Iris pigment epithelial cell (primary cell): Measurements from ENCODE around the gene TNFAIP8.

Source experiments
- DNase-seq: peaks from one replicate; pipeline ENCODE4 v3.0.0-alpha.2; 2011; ENCODE audit warnings: low read depth

The TNFAIP8 gene

DNA sequence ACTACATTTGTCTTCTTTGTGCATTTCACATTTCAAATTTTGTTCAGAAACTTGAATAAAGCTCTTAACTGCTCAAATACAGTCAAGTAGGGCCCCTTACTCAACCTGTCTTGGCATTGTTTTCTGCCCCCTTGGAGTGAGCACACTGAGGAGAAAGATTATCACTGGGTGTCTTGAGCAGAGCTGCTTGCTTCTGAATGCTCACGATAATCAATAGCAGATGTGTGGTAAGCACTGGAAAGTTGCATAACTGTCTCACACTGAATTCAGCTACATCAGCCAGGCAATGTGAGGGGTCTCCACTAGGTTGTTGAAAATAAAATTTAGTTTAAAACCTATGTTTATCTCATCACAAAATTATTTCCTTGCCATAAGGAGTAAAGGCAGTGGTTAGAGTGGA, 7.8 kb upstream of the TNFAIP8 start:
- peak; percentile 62 for DNase-seq

DNA sequence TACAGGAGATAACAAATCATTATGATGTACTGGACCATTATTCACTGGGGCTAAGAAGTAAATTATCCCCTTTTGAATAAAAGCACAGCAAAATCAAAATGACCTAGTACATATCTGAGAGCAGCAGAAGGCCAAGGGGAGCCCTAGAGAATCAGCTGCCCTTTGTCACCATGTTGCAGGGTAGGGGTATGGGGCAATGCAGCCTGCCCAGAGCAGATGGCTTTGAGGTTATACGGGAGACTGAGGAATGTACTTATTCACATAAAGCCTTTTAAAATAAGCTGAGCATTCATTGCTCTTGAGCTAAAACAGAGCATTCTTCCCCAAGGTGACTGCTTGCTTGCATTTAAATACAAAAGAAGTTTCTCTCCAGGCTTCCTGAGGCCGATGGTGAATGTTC, 2.6 kb upstream of the TNFAIP8 start:
- DNase-seq, result no peak

DNA sequence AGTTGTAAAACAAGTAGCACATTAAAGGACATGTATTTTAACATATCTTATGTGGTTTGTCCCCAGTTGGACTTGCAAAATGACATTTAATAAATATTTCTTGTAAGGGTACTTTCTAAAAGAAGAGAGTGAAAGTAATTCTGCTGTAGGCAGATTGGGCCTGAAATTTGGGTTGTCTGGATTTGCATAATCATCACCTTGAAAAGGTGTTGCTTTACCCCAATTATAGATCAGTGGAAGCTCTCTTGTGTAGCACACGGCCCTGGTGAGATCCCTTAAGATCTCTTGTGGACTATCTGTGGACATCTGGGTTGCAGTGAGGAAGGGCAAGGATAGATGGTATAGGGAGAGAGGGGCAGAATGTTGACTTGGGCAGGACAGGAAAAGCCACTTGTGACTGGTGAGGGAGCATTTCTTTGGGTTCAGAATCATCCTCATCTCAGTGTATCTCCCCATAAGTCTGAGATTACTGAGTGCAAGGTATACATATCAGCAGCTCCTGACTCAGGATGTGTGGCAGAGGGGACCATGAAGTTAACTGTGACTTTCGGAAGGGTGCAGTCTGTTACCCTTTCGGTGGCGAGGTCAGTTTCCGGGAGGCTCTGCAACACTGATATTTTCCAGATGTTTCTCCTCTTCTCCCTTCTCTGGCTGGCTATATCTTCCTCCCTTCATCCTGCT, 2.0 kb upstream of the TNFAIP8 start:
- no peak for DNase-seq

DNA sequence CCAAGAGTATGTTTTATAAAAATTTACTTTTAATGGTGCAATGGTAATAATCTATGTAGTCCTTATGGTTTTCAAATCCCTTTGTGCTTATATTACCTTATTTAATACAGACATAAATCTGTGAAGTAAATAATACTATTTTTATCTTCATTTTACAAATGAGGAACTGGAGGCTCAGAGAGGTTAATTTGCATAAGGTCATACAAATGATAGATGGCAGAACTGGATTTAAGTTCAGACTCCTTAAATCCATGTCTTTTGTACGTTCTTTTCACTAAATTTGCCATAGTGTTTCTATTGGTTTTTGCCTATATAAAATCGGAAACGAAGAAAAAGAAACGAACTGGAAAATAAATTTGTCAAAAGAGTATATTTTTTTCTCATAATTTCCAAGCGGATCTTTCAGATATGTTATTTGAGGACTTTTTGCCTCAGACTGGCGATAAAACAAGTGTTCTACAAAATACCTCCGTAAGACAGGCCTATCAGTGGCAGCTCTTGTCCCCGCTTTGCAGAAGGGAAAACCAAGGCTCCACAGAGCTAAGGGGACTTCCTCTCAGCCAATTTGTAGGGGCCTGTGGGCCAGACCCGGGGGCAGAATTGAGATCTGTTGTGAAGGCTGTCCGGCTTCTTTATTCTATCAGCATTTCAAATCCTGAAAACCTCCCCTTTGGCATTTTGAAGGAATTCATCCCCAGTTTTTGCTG, 1.1 kb upstream of the TNFAIP8 start:
- no peak for DNase-seq

DNA sequence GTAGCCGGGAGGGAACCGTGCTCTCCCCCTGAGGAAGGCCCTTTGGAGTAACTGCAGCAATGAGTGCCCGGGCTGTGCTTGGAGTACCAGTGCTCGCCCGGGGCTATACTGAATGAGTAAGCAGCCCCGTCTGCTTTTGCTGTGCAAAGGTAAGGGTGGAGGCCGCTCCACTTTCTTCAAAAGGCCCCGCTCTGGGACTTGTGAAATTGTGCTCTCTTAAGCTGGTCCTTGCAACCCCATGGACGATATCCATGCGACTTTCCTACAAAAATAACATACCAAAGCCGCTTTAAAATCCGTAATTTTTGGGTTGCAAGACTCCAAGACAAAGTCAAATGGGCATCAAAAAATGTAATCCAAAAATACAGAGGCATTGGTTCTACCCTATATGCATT, 578 bp upstream of the TNFAIP8 start:
- DNase-seq, result no peak

DNA sequence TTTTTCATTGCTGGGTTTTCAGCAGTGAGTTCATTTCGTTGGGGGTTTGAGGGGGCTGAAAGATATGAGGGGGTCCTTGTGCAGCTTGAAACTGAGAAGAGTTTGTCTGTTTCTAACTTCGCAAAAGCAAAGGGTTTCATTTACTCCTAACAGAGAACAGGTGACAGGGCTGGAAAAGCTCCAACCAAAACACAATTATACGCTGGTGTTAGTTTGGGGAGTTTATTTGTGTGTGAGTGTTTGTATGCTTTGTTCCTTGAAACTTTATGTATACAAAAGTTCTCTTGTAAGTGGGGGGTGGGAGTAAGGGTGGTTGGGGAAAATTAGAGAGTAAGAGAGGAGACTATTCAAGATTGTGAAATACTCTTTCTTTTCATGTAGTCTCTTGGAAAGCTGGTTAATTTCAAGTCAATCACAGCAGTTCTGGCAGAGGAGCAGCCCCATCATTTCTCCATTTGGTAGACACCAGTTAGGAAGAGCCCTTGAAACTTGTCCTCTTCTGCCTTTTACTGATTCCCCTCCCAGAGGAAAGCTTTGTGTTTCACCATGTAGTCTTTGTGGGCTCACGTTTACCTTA, 881 bp downstream of the TNFAIP8 start:
- DNase-seq, result peak; percentile 16

DNA sequence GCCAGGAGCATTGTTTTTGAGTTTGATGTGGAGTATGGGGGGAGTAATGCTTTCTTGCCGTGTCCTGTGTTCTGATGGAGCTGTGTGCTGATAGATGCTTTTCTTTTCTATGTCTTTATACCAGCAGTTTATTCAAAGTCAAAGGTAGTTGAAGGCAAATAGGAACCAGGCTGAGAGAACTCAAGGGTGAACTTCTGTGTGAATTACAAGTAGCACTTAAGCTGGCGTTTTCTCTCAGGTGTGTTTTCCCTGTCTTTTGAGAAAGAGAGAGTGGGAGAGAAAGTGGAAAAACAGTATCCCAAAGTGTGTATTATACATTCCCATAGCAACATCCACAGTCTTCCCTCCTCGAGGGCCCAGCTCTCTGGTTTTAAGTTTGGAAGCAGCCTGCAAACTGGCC, 1.5 kb downstream of the TNFAIP8 start:
- DNase-seq, result no peak

DNA sequence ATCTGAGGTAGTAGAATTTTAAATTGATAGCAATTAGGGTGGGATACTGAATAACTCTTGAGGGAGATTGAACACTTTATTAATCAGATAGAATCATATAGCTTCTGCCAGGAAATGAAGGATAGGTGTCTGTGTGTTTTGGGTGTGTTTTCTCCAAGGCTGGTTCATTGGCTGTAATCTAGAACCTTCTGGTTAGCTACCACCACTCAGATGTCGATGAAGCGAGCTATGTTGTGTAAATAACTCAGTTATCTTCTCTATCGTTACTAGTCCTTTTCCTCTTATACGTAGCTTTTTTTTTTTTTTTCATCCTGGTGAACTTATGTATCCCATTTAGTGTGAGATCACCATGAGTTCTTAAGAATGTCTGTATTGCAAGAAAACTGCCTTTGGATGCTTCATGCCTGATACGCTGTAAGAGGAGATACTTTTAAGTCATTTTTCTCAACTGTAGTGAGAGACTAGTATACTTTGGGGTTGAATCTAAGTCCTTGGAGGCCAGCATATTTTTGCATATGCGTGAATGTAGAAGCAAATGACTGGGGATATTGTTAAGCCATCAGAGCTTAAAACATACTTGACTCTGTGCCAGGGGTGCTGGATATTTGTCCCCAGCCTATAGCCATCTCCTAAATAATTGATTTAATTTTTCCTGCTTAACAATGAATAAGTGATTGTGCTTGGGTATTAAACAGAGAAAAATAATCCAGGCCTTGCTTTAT, 2.1 kb downstream of the TNFAIP8 start:
- DNase-seq, result no peak

DNA sequence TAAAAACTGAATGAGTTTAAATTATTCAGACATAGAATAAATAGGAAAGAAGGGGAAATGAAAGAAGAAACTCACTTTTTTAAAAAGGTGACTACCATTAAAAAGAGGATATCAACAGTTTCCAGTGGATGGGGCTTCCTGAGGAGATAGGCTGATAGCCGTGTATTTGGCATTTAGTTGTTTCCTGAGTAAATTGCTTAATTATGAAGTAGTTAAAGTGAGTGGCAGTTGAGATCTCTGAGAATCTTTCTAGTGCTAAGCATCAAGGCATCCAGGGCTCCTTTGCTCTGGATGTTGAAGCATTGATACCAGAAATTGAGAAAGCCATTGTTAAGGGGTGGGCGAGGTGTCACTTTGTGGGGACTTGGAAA, 2.7 kb downstream of the TNFAIP8 start:
- DNase-seq, result no peak

DNA sequence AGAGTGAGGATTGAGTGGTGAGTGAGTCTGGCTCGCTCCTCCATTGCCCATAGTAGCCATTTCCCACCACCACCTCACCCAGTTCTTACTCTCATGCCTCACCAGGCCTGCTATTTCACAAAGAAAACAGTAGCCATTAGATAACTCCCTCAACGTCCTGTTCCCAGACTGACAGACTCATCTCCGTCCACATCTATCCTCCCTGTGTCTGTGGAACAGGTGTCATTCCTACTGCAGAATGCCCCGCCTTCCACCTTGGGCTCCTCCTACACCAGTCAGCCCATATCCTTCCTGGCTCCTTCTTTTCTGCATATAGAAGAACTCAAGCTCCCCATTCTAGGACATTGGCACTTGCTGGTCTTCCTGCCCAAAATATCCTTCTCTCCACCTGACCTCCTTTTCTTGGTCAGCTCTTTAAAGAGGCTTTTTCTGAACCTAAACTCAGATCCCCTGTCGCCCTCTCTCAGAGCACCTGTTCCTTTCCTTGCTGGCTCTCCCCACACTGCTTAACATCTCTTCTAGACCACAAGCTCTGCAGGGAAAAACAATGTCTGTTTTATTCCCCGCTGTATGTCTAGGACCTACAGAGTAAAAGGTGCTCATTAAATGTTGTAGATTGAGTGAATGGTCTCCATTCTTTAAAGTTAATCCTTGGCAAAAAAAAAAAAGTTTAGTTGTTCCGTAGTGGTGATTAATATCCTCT, 3.2 kb downstream of the TNFAIP8 start:
- no peak for DNase-seq

DNA sequence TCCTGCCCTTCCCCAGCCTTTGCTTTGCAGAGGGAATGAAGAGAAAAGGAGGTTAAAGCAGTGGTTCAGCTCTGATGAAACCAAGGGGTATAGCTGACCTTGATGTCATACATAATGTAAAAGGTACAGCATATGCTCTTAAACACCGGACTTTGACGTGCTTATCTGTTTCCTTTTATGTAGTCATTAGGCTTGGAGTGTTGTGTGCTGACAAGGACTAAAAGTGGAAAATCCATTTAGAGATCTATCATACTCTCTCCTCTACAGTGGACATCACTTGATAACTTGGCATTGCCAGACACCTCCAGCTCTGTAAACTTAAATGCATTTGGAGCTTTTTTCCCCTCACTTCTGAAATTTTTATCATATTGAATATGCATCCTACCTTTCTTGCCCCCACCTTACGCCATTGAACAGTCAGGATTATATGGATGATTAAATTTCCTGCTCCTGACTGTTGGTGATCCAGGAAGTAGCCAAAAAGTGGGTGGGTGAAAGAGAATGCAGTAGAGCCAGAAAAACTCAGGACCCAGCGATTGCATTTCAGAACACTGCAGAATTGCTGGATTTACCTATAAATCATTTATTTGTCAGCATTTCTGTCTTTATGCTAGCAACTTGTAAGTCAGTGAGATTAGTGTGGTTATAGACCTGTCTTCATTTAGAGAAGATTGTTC, 4.1 kb downstream of the TNFAIP8 start:
- no peak for DNase-seq

DNA sequence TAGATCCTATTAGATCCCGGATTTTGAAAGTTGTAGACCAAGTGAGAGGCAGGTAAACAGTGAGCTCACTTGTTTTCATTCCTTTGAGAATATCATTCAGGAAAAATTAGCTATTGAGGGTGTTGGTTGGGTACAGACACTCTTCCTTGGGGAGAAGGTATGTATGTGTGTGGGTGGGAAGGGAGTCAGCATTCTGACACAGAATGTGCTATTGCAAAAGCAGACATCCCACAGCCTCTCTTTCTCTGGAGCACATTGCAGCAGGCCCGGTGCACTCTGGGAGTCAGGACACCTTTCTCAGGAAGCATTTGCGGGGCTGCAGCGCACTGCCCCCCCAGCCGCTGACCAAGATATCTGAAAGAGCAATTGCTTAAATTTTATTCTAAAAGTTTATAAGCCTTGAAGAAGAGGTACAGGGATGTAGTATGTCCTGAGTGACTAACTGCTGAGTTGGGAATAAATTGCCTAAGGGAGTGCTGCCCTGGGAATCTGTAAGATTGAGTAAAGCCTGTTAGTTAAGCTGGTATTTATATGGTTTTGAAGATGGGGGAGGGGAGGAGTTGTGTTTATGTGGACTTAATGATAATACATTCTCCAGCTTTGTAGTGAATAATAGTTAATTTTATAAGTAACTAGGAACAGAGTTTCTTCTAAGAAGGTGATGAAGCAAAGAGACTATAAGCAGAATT, 5.2 kb downstream of the TNFAIP8 start:
- peak; percentile 86 for DNase-seq

DNA sequence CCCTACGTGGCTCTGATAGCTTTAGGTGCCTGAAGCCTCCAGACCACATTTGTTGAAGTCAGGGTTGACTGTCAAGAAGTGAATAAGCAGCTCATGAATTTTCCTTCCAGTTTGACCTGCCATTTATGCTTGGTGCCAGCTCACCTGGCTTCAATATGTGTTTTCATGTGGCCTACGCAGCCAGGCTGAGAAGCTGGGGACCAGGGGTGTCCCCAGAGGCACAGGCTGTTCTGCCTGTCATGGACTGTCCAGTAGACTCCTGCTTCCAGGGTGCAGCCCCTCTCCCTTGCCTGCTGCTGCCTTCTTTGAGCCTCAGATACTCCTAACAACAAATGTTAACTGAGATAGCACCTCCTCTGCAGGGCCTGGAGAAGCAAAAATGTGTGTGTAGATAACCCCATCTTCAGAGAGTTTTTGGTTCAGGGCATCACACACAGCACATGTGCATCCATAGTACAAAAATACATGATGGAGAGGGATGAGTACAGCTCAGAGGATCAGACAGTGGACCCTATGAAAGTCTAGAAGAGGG, 5.8 kb downstream of the TNFAIP8 start:
- no peak for DNase-seq

DNA sequence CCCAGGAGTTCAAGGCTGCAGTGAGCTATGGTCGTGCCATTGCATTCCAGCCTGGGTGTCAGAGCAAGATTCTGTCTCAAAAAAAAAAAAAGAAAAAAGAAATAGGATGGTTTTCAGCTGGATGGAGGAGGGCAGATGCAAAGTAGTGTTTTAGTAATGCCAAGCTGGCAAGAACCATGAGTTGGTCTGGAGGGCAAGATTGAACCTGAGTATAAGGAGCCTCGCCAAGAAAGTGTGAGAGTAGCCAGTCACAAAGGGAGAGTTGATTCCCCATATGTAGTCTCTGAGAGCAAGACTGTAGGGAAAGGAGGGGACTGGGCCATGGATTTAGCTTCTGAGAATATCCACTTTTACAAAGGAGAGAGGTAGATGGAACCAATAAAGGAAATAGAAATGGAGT, 6.9 kb downstream of the TNFAIP8 start:
- DNase-seq, result no peak

DNA sequence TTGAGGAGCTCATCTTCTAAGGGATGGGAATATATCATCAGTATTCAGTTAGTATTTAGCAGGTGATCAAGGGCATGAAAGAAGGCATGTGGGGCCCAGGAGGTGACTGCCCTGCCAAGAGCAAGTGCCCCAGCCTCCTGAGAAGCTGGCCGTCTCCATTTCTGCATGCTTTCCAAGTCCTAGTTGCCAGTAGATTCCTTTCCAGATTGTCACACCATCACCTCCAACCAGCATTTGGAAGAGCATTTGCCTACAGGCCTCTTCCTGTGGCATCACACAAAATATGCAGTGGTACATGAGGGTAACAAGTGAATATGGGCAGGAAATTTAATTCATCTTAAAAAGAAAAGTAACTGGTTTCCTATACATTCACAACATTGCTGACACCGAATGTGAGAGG, 7.5 kb downstream of the TNFAIP8 start:
- no peak for DNase-seq

DNA sequence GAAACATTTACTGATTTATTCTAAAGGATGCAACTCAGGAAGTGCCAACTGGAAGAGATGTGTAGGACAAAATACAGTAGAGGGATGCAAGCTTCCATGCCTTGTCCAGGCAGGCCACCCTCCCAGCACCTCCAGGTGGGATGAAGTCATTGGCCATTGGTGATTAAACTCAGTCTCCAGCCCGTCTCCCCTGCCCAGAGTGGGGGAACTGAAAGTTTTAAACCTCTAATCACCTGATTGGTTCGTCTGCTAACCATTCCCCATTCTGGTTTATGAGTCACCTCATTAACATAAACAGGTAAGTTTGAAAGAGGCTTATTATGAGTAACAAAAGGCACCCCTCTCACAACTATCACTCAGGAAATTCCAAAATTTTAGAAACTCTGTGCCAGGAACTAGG, 8.1 kb downstream of the TNFAIP8 start:
- no peak for DNase-seq

DNA sequence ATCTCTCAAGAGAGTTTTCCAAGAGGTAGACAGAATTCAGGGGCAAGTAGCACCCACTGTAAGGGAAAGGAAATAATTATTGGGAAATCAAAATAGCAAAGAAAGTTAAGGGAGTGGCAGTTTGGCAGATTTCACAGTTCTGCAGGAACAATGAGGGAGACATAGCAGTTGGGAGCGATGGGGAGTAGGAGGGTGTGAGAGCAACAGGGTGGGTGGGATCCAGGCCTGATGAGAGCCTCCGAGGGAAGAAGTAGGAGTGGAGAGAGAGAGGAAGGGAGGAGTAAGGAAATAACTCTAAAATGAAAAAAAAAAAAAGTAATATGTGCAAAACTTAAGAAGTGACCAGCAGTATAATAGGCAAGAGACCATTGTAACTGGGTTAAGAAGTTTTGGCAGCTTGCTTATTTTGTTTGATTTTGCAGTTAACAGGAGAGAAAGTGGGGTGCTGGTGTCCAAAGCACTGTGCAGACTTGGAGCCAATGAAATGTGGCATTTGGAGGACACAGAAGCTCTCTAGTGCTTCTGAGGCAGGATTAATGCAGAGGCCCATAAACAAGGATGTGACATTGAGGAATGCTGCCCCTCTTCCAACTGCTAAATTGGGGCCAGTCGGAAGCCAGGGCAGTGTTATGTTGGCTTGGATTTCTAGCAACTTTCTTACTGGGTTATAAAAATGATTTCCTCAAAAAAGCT, 10.2 kb downstream of the TNFAIP8 start:
- DNase-seq, result no peak

DNA sequence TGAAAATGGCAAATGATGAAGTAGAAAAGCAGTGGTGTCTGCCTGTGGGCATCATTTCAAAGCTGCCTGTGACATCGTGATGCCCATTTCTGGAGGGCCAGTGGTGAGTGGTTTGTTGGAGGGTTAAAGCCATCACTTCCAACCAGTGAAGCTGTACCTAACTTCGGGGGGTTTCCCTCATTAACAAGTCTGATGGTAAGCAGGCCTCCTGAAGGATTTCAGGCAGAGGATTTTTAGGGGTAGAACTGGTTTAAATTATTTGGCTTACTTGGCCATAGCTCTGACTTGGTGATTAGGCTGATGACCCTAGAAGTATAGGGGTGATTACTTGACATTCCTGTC, 10.7 kb downstream of the TNFAIP8 start:
- DNase-seq, result no peak

DNA sequence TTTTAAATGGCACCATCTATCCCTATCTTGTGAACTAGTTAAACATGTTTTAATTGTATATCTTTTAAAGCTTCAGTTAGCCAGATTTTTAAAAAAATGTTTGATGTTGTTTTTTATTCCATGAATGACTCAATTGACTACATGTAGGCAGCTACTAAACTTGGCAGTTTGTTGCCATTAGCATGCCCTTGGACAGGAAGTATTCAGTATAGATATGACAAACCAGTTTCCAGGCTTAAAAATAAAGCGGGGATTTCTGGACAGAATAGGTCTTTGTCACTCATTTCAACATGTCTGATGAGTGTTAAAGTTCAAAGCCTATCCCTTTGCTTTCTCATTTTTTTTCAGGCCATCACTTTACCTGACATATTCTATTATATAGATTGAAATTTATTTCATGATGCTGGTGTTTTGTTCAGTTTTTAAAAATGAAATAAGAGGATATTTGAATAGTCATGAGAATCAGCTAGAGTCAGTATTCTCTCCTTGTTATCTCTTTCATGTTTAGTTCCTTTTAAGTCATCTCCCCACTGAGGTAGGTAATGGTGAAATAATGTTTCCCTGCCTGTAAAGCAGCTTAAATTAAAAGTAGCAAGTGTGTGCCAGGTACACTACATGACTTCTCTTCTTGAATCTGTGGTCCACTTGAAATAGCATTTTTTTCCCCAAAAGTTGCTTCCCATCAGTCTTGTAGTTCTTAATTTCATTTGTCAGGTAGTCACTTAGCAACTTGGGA, 11.9 kb downstream of the TNFAIP8 start:
- DNase-seq, result peak; percentile 44

DNA sequence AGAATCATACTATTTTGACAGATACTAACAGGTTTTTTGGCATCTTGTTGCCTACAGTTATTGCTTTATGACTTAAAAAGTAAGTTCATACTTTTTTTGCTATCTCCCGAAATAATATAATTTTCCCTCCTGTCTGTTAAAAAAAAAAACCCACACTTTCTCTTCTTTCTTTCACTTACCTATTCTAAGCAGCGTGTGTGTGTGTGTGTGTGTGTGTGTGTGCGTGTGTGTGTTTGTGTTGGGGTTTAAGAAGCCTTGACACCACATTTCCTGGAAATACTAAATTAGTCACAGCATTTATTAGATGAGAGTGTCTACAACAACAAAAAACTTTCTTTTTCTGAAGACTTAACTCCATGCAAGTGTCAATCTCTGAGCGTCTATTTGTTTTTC, 12.4 kb downstream of the TNFAIP8 start:
- no peak for DNase-seq
